NCI-H128 (cell line): Measurements from ENCODE around the gene USP12.
A peak's percentile ranks its signal among the peaks of the same experiment; 100 is the strongest.

Experiments
- DNase-seq: peaks from one replicate; lab custom pipeline; 2025; ENCODE audit not compliant: unreplicated experiment; lab: John Stamatoyannopoulos, UW

USP12 gene

GRCh38 chr13:27186295-27186694 lies 14.7 kb upstream of the USP12 start:
- no peak for DNase-seq

GRCh38 chr13:27183561-27184147 lies 12.0 kb upstream of the USP12 start:
- DNase-seq = no peak

- DNase-seq = no peak
Measured at GRCh38 chr13:27182844-27183497, 11.4 kb upstream of the USP12 start.

GRCh38 chr13:27182054-27182453 lies 10.4 kb upstream of the USP12 start:
- DNase-seq = no peak

GRCh38 chr13:27177852-27178251 lies 6.2 kb upstream of the USP12 start:
- DNase-seq = no peak

GRCh38 chr13:27176470-27177410 lies 5.1 kb upstream of the USP12 start:
- DNase-seq = no peak

GRCh38 chr13:27174766-27175455 lies 3.3 kb upstream of the USP12 start:
- no peak for DNase-seq

GRCh38 chr13:27172495-27172842 lies 858 bp upstream of the USP12 start:
- no peak for DNase-seq

- DNase-seq = peak; percentile 79
Measured at GRCh38 chr13:27171827-27172494, 350 bp upstream of the USP12 start.

GRCh38 chr13:27170516-27171243 lies 931 bp downstream of the USP12 start:
- DNase-seq = no peak

- no peak for DNase-seq
Measured at GRCh38 chr13:27170221-27170515, 1.4 kb downstream of the USP12 start.

GRCh38 chr13:27168906-27169657 lies 2.5 kb downstream of the USP12 start:
- DNase-seq = no peak

GRCh38 chr13:27168086-27168485 lies 3.5 kb downstream of the USP12 start:
- no peak for DNase-seq

GRCh38 chr13:27166313-27166712 lies 5.3 kb downstream of the USP12 start:
- DNase-seq = no peak

GRCh38 chr13:27161980-27162379 lies 9.6 kb downstream of the USP12 start:
- DNase-seq = no peak

GRCh38 chr13:27161423-27161822 lies 10.2 kb downstream of the USP12 start:
- no peak for DNase-seq

- no peak for DNase-seq
Measured at GRCh38 chr13:27160657-27161295, 10.8 kb downstream of the USP12 start.

- DNase-seq = no peak
Measured at GRCh38 chr13:27159806-27160563, 11.6 kb downstream of the USP12 start.

GRCh38 chr13:27158335-27158734 lies 13.3 kb downstream of the USP12 start:
- DNase-seq = no peak
